Mucosa of descending colon (tissue), 3 donors: ENCODE results near the gene MUC4. TPM values are rescaled to one million over a fixed set of nuclear protein-coding genes. Genes with fewer than 3 reads are reported as not detected.

Experiments used
- ATAC-seq: fragments of 200-7000 bp; cut with Tn5 transposase; one replicate; pipeline ENCODE4 v1.9.1; 2020; ENCODE audit warnings: mild to moderate bottlenecking, moderate library complexity
- DNase-seq, 3 donors: peaks; one replicate each; pipeline ENCODE4 v3.0.0-alpha.2; 2020
- H3K36me3 ChIP-seq: fragments of 200-600 bp; one replicate; pipeline ENCODE4 v1.8.0; 2021; ENCODE audit warnings: low read depth, mild to moderate bottlenecking
- H3K4me1 ChIP-seq: fragments of 200-600 bp; one replicate; pipeline ENCODE4 v1.8.0; 2021; ENCODE audit warnings: low read depth, mild to moderate bottlenecking
- H3K4me3 ChIP-seq: fragments of 200-600 bp; one replicate; pipeline ENCODE4 v1.8.0; 2021; ENCODE audit warnings: mild to moderate bottlenecking
- H3K9me3 ChIP-seq: fragments of 200-600 bp; one replicate; pipeline ENCODE4 v1.8.0; 2021; ENCODE audit warnings: mild to moderate bottlenecking
- intact Hi-C, 2 donors: fragments of 100-400 bp; cut with DNase I in 1 of 2; cut with micrococcal nuclease in 1 of 2; formaldehyde crosslinking; loops; one replicate each; pipeline versions ENCODE4 v1.11.0 to v1.11.1; 2022; cut with DNase I, micrococcal nuclease
- total RNA-seq, 3 donors: library from RNA; stranded (reverse); fragmentation: NEBNext Ultra II Directional in 2 of 3; extraction: Animal tissue kit (Norgen Biotek cat#: 25700) in 2 of 3; gene quantifications; one replicate each; pipeline versions ENCODE4 v1.2.1 to v1.2.4, GENCODE V29; 2021 to 2023
- TF ChIP-seq, protein P1 (sequence below): fragments of 200-600 bp; IDR thresholded peaks from one replicate; pipeline ENCODE4 v1.8.0; 2022; ENCODE audit warnings: antibody characterized with exemption, mild to moderate bottlenecking
- donor health status: DM: no; HTN: no; CAD: no; lungs with moderate emphysema.
- donor health status: DM: no; HTN: no; CAD: no.
- donor health status: DM: no; HTN: yes; CAD: no.

The MUC4 gene
- total RNA-seq, 3 donors from 2014 or later = 170 to 415 (median 318) TPM

- Histone ChIP-seq H3K4me1 (no peaks in the 10 kb centered on the region), H3K36me3 (no peaks in the 10 kb centered on the region), H3K4me3 (no peak overlapping the region), H3K9me3 (no peaks in the 10 kb centered on the region)
- intact Hi-C loops = no loop called here
- TF ChIP-seq, protein P1, sequence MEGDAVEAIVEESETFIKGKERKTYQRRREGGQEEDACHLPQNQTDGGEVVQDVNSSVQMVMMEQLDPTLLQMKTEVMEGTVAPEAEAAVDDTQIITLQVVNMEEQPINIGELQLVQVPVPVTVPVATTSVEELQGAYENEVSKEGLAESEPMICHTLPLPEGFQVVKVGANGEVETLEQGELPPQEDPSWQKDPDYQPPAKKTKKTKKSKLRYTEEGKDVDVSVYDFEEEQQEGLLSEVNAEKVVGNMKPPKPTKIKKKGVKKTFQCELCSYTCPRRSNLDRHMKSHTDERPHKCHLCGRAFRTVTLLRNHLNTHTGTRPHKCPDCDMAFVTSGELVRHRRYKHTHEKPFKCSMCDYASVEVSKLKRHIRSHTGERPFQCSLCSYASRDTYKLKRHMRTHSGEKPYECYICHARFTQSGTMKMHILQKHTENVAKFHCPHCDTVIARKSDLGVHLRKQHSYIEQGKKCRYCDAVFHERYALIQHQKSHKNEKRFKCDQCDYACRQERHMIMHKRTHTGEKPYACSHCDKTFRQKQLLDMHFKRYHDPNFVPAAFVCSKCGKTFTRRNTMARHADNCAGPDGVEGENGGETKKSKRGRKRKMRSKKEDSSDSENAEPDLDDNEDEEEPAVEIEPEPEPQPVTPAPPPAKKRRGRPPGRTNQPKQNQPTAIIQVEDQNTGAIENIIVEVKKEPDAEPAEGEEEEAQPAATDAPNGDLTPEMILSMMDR = no peak
- DNase-seq (no peak), ATAC-seq (peak; percentile 3)
Observed at GRCh38 chr3:195768831-195769303, 42.9 kb downstream of the MUC4 start.

- Histone ChIP-seq H3K4me3 (no peak overlapping the region), H3K9me3 (no peaks in the 10 kb centered on the region), H3K4me1 (no peaks in the 10 kb centered on the region), H3K36me3 (no peaks in the 10 kb centered on the region)
- intact Hi-C loops = no loop called here
- TF ChIP-seq, protein P1 = no peak
- ATAC-seq = no peak
- no peak for DNase-seq
Observed at GRCh38 chr3:195768414-195768813, 43.3 kb downstream of the MUC4 start.

DNA sequence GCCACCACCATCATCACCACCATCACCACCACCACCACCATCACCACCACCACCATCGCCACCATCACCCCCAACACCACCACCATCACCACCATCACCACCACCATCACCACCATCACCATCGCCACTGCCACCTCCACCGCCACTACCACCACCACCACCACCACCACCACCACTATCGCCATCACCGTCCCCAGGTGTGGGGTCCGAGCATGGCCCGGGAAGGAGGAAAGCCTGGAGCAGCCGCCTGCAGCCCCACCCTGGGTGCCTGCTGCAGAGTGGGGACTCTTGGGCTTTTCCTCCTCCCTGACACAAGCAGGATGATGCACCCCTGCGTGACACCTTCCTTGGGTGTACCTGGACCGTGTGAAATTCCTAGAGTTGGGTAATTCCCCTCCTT, 43.9 kb downstream of the MUC4 start:
- DNase-seq = peak in 1 of 3 donors; percentile 10
- intact Hi-C loops = no loop called here

GRCh38 chr3:195766671-195767070, 45.1 kb downstream of the MUC4 start:
- no peaks in the 10 kb centered on the region for H3K36me3 ChIP-seq
- no peak for ATAC-seq
- TF ChIP-seq, protein P1 = no peak
- peak in 1 of 3 donors; percentile 2 for DNase-seq
- intact Hi-C loops = no loop called here
- H3K4me1 ChIP-seq = no peaks in the 10 kb centered on the region
- H3K4me3 ChIP-seq = no peak overlapping the region
- H3K9me3 ChIP-seq = no peaks in the 10 kb centered on the region

More for the DNA sequence above, 43.9 kb downstream of the MUC4 start:
- no peaks in the 10 kb centered on the region for H3K4me1 ChIP-seq
- no peaks in the 10 kb centered on the region for H3K36me3 ChIP-seq
- TF ChIP-seq, protein P1 = no peak
- H3K4me3 ChIP-seq = no peak overlapping the region
- ATAC-seq = no peak
- no peaks in the 10 kb centered on the region for H3K9me3 ChIP-seq

- TF ChIP-seq, protein P1 = no peak
- intact Hi-C loops = no loop called here
- H3K4me1 ChIP-seq = no peaks in the 10 kb centered on the region
- H3K36me3 ChIP-seq = no peaks in the 10 kb centered on the region
- no peaks in the 10 kb centered on the region for H3K9me3 ChIP-seq
- no peak overlapping the region for H3K4me3 ChIP-seq
- ATAC-seq (peak; percentile 2), DNase-seq (peak in 1 of 3 donors; percentile 42)
Observed at GRCh38 chr3:195764961-195765706, 46.6 kb downstream of the MUC4 start.
